OCI-LY1 (cell line): ENCODE data around the gene GRB7.

ENCODE experiments used
- H2AFZ ChIP-seq: fragments of 200-600 bp; sonication (generic), shearing (Covaris generic); 2 replicates; pipeline ENCODE4 v1.6.0; 2014; ENCODE audit warnings: antibody characterized with exemption, mild to moderate bottlenecking, low read length
- H3F3A ChIP-seq: fragments of 200-600 bp; sonication (generic), shearing (Covaris generic); 2 replicates; pipeline ENCODE4 v1.6.0; 2014; ENCODE audit warnings: mild to moderate bottlenecking, antibody characterized with exemption, low read length, moderate library complexity; ENCODE audit not compliant: insufficient read depth
- H3K27ac ChIP-seq: fragments of 200-600 bp; sonication (generic); 2 replicates; pipeline ENCODE4 v1.5.1; 2014; ENCODE audit warnings: low read length, mixed run types, mild to moderate bottlenecking, low read depth; ENCODE audit not compliant: poor library complexity, severe bottlenecking
- H3K27me3 ChIP-seq: fragments of 200-600 bp; sonication (generic); 2 replicates; pipeline ENCODE4 v1.6.0; 2014; ENCODE audit warnings: antibody characterized with exemption, mild to moderate bottlenecking, low read length, moderate library complexity; ENCODE audit not compliant: insufficient read depth
- H3K36me3 ChIP-seq: fragments of 200-600 bp; sonication (generic); 2 replicates; pipeline ENCODE4 v1.6.1; 2014; ENCODE audit warnings: mild to moderate bottlenecking, antibody characterized with exemption, low read length, moderate library complexity, mixed read lengths; ENCODE audit not compliant: insufficient read depth
- H3K4me1 ChIP-seq: fragments of 200-600 bp; sonication (generic); 2 replicates; pipeline ENCODE4 v1.5.1; 2014; ENCODE audit warnings: mild to moderate bottlenecking, low read length, moderate library complexity; ENCODE audit not compliant: insufficient read depth, severe bottlenecking
- H3K4me2 ChIP-seq: fragments of 200-600 bp; sonication (generic), shearing (Covaris generic); 2 replicates; pipeline ENCODE4 v1.6.1; 2014; ENCODE audit warnings: low read length
- H3K4me3 ChIP-seq: fragments of 200-600 bp; sonication (generic); 2 replicates; pipeline ENCODE4 v1.5.1; 2014; ENCODE audit warnings: low read length, low read depth, mild to moderate bottlenecking, mixed read lengths; ENCODE audit not compliant: poor library complexity, severe bottlenecking
- H3K79me2 ChIP-seq: fragments of 200-600 bp; shearing (Covaris generic); 2 replicates; pipeline ENCODE4 v1.6.1; 2016; ENCODE audit warnings: mixed run types, low read length, mixed read lengths; ENCODE audit not compliant: insufficient read depth
- H3K9ac ChIP-seq: fragments of 200-600 bp; sonication (generic), shearing (Covaris generic); 2 replicates; pipeline ENCODE4 v1.6.1; 2014; ENCODE audit warnings: mild to moderate bottlenecking, low read length, mixed read lengths
- H3K9me2 ChIP-seq: fragments of 200-600 bp; sonication (generic), shearing (Covaris generic); 2 replicates; pipeline ENCODE4 v1.6.1; 2014; ENCODE audit warnings: low read depth, mild to moderate bottlenecking, low read length, mixed read lengths
- H3K9me3 ChIP-seq: fragments of 200-600 bp; shearing (Covaris generic); 2 replicates; pipeline ENCODE4 v1.6.1; 2014; ENCODE audit warnings: low read length, mixed read lengths
- H4K20me1 ChIP-seq: fragments of 200-600 bp; sonication (generic), shearing (Covaris generic); 2 replicates; pipeline ENCODE4 v1.6.0; 2016; ENCODE audit warnings: mild to moderate bottlenecking, low read length; ENCODE audit not compliant: insufficient read depth
- CTCF ChIP-seq: fragments of 200-600 bp; sonication (generic), shearing (Covaris generic); IDR thresholded peaks from 2 replicates; pipeline ENCODE4 v1.5.1; 2017; ENCODE audit warnings: mild to moderate bottlenecking, antibody characterized with exemption, low read length, moderate library complexity, mixed read lengths
- EZH2 ChIP-seq: fragments of 200-600 bp; sonication (generic), shearing (Covaris generic); IDR thresholded peaks from 2 replicates; pipeline ENCODE4 v1.8.0; 2017; ENCODE audit warnings: borderline replicate concordance, mixed run types, mild to moderate bottlenecking, antibody characterized with exemption, low read length, moderate library complexity, mixed read lengths

The GRB7 gene

DNA sequence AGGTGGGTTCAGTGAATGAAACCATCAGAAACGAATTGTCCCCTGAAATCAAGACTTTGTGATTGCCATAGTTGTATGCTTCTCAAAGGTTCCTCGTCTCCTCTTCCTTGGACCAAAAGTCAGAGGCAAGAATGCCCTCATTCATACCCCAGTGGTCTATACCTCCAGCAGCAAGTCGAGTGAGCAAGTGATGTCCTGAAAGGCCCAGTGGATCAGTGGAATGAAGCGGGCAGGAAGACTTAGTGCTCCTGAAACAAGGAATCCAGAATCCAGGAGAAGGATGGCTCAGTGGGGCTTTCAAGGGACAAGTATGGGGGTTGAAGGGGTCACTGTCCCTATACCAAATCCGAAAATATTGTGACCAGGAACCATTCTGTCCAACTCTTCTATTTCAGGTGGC, 43.1 kb upstream of the GRB7 start:
- Histone ChIP-seq H3K4me2 (no peak overlapping the region), H3K4me3 (no peak overlapping the region), H3F3A (no peaks in the 10 kb centered on the region), H3K36me3 (no peaks in the 10 kb centered on the region; the same call in 1 of the 2 replicates), H3K9ac (no peak overlapping the region), H4K20me1 (no peaks in the 10 kb centered on the region), H3K4me1 (no peaks in the 10 kb centered on the region), H3K9me2 (no peaks in the 10 kb centered on the region), H3K27me3 (no peaks in the 10 kb centered on the region), H3K9me3 (no peaks in the 10 kb centered on the region), H3K27ac (no peak overlapping the region), H2AFZ (no peak overlapping the region), H3K79me2 (no peaks in the 10 kb centered on the region)
- no peak for TF ChIP-seq EZH2
- TF ChIP-seq CTCF = no peak

DNA sequence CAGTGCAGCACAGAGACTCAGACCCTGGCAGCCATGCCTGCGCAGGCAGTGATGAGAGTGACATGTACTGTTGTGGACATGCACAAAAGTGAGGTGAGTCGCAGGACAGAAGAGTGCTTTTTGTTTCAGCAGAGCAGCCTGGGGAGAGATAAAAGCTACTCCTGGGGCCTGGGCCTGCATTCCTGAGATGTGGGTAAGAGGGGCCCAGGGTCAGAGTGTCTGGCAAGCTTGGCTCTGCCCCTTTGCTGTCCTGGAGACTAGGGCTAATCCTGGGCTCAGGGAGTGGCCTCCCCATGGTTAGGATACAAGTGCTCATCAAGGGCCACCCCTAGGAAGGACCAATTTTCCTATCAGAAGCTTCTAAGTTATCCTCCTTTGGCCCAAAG, 42.7 kb upstream of the GRB7 start:
- no peaks in the 10 kb centered on the region for H3K9me3 ChIP-seq
- no peak overlapping the region for H3K9ac ChIP-seq
- no peak overlapping the region for H3K4me2 ChIP-seq
- no peak overlapping the region for H3K4me3 ChIP-seq
- no peaks in the 10 kb centered on the region for H3K79me2 ChIP-seq
- no peaks in the 10 kb centered on the region for H3K4me1 ChIP-seq
- no peak overlapping the region for H3K27ac ChIP-seq
- H3F3A ChIP-seq = no peaks in the 10 kb centered on the region
- no peaks in the 10 kb centered on the region for H3K27me3 ChIP-seq
- no peak overlapping the region for H2AFZ ChIP-seq
- H3K9me2 ChIP-seq = no peaks in the 10 kb centered on the region
- H4K20me1 ChIP-seq = no peaks in the 10 kb centered on the region
- TF ChIP-seq EZH2 = no peak
- no peak for TF ChIP-seq CTCF
- H3K36me3 ChIP-seq = no peaks in the 10 kb centered on the region; the same call in 1 of the 2 replicates

DNA sequence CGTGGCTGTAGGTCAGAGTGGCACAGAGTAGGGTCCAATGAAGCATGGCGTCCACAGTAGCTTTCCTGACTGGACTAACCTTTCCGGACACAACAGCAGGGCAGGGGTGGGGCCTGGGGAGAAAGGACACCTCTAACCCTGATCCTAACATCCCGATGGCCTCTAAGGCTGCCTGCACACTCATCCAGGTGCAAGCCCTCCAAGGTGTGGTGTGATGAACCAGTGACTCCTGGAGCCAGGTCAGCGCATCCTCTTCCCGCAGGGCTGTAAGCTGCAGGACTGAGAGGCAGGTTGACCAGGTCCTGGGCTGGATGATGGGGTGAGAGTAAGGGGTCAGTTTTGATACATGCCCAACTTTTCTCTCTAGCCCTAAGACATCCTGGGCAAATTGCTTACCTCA, 41.0 kb upstream of the GRB7 start:
- H3K27ac ChIP-seq = no peak overlapping the region
- H3K36me3 ChIP-seq = no peaks in the 10 kb centered on the region; the same call in 1 of the 2 replicates
- H3K4me1 ChIP-seq = no peaks in the 10 kb centered on the region
- H3K4me3 ChIP-seq = no peak overlapping the region
- H3F3A ChIP-seq = no peaks in the 10 kb centered on the region
- H3K9me2 ChIP-seq = no peaks in the 10 kb centered on the region
- H4K20me1 ChIP-seq = no peaks in the 10 kb centered on the region
- TF ChIP-seq CTCF (no peak), EZH2 (no peak)
- no peak overlapping the region for H2AFZ ChIP-seq
- no peak overlapping the region for H3K4me2 ChIP-seq
- H3K9ac ChIP-seq = no peak overlapping the region
- no peaks in the 10 kb centered on the region for H3K27me3 ChIP-seq
- H3K79me2 ChIP-seq = no peaks in the 10 kb centered on the region
- H3K9me3 ChIP-seq = no peaks in the 10 kb centered on the region
